Dedifferentiated amniotic fluid mesenchymal stem cell (primary cell): ENCODE data around the gene KLHL22.
"Not testable (repeated sequence)": the region's sequence is repeated elsewhere in the genome, so short reads cannot be mapped to it uniquely, and the experiment has no call there.

Source experiments
- DNase-seq: peaks from one replicate; pipeline ENCODE4 v3.0.0-alpha.2; 2016; ENCODE audit errors: extremely low spot score

The KLHL22 gene

DNA sequence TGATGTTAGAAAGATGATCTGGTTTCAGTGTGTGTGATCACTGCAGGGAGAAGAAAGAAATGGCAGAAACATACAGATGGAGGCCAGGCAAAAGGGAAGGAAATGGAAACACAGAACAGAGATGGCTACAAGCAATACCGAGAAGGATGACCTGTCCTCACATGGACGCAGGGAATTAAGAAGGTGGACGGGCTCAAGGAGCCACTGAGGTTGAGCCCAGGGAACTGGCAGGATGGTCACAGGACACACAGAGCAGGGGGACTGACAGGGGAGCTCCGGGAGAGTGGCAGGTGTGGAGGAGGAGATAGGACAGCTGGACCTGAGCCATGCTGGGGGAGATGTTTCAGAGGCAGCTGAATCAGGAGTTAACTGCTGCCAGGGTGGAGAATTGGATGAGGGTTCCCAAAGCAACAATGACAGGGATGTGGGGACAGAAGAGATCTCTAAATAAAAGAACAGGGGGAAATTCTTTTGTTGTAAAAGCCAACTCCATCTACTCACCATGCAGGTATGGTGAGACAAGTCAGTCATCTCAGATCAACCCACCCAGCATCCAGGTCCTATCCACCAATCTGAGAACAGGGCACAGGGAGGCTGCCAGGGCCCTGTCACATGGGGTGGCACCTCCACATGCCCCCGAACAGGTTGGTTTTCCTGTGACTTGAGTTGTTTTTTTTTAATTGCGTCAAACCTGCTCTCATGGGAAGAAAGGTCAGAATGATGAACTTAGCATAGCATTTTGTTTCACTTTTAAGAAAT lies 26.3 kb downstream of the KLHL22 start:
- DNase-seq = no peak

DNA sequence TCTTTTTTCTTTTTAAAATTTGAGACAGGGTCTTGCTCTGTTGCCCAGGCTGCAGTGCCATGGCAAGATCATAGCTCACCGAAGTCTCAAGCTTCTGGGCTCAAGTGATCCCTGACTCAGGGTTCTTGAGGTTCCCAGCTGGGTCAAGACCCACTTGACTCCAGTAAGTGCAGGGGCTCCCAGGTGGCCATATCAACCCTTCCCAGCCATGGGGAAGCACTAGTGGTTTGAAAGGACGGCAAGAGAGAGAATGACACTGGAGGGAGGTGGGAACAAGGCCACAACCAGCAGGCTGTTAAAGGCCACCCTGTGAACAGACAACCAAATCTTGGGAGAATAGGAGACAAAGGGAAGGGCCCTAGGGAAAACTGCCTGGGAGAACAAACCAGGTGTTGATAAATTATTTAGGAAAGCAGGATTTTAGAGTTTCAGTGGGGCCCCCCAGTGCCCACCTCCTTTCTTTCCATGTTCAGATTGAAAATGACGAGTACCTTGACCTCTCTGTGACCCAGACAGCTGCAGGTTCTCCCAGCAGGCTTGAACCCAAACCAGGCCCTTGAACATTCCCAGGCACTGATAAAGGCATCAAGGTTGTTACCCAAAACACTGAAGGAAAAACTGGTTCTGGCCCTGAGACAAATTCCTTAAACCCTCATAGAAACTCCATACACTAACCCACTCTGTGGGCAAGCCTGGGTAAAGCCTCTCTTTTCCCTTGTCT lies 28.8 kb downstream of the KLHL22 start:
- no peak for DNase-seq

DNA sequence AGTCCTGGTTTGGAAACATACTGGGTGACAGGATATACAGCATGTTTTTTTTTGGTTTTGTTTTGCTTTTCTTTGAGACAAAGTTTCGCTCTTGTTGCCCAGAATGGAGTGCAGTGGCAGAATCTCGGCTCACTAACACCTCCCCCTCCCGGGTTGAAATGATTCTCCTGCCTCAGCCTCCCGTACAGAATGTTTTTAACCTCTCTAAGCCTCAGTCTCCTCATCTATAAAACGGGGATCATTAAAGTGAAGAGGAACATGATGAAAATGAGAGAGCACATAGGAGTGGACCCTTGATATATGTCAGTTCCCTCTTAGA lies 29.9 kb downstream of the KLHL22 start:
- no peak for DNase-seq

DNA sequence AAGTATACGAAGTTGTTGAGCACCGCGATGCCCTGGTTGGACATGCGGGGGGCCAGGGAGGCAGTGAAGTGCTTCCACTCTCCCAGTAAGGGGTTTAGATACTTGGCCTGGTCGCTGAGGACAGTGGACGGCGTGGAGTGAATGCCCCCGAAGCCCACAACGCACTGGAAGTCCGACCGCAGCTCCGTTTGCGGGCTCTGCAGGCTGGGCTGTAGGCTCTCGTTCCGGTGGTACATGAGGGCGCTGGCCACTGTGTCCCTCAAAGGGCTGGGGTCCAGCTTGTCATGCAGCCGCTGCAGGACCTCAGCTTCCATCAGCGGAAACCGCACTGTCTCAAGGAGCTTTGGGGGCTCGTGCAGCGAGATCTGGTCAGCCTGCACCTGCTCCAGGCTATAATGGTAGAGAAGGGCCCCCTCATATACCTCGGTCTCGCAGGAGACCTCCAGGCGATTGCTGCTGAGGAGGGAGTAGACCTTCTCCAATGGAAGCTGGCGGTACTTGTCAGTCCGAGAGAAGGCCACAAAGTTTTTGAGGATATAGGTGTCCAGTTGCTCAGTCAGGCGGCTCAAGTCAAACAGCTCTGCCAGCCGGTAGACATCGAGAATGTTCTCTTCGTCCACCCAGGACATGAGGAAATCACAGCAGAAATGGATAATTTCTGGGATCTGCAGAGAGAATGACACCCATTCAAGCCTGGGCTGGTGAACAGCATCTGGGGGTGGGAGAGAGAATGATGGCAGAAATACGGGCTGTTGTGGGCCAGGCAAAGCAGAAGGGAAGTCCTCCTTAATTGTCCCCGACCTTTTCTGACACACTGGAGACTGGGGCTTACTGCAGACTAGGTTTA lies 30.5 kb downstream of the KLHL22 start:
- no peak for DNase-seq

DNA sequence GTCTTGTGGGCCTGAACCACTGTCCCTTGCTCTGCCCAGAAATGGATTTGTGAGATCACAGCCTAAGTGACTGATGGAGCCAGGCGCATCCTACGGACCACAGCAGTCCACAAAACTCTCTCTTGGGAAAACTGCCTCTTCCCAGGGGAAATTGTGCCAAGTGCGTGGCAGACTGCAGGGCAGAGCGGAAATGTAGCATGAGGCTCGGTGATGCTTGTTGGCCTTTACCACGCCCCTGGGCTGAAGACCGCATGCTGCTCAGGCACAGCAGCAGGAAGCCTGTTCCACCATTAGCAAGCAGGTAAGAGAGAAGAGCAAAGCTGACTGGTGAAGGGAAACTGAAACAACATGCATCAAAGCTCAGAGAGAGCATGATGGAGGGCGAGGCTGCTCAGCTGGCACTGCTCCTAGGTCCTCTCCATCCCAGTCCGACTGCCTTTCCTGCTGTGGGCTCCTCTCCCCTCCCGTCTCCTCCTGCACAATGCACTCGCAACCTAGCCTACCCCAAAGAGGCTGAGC lies 31.4 kb downstream of the KLHL22 start:
- DNase-seq = no peak

DNA sequence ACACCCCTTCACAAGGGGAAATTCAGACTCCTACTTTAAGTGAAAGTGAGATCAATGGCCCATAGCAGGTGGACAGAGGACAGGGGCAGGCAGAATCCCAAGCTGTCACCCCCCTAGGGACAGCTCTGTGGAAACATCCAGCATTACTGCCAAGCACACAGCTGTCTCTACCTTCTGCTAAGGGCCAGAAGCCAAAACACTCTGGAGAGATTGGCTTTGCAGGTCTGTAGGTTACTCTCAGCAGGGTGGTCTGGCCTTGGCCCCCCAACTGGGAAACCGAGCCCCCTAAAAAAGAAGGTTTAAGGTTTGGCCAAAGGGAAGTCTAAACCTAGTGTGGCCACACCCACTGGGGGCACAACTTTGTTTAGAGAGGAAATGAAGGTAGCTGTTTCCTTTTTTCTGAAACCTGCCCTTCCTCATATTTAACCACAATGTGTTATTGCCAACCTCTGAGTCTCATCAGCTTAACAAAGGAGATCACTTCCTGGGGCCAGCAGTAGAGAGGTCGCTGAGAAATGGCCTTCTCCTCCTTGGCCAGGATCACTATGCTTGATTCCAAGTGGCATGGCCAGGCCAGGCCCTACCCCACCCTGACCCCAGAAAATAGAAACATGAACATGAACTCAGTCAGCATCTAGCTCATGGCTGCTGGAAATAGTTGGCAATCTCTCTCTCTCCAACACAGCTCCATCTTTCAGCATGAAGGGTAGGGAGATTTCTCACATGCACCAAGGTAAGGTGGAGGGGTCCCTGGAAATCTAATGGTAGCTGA lies 32.1 kb downstream of the KLHL22 start:
- no peak for DNase-seq

DNA sequence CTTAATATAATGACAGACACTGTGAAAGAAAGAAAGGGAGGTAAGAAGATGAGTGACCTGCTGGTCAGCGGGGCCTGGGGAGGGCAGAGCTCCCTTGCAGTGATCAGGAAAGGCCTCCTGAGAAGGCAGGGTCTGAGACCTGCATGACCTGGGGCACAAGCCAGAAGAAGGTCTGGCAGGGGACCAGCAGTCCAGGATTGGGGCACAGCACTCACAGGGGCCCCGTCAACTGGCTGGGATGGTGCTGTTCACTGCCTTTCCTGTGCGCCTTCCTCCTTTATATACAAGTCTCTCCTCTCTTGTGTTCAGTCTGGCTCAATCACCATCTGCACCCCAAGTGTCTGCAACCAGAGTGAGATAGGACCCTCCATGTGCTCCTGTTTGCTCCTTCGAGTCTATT lies 35.7 kb downstream of the KLHL22 start:
- DNase-seq = no peak

DNA sequence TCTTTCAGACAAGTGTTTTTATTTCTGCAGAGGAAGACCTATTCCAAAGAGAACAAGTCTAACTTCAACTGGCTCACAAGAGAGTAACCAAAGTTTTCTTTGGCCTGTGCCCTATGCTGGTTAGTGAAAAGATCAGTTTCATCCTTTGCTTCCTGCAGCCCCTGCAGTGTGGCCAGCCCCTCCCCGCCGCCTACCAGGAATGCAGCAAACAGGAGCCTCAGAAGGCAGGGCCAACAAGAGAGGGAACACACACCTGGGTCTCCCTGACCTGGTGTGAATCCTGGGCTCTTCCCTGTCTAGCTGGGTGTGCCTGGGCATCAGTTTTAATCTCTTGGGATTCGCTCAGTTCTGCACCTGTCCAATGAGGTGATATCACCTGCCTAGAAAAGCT lies 36.4 kb downstream of the KLHL22 start:
- no peak for DNase-seq

DNA sequence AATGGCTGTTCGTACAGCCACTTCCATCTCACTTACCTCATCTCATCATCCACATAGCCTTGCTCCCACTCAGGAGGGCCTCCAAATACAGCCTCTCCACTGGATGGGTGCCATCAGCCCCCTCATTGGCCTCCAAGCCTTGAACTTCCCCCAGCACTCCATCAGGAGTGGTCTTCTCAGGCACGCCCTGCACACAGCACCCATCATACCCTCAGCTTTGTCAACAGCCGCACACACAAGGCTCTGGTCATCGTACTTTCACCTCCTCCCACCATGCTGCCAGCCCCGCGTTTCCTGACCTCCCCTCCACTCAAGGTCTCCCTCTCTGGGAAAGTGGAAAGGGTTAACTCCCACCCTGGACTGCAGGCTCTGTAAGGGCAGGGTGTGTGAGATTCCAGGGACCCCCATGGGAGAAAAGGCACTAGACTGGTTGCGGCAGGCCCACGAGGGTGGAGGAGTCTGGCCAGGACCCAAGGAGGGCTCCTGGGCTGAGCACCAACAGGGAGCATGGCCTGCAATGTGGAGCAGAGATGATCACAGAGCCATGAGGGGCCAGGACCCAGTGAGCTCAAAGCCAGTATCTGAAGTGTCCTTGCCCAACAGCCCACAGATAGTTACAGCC lies 37.0 kb downstream of the KLHL22 start:
- no peak for DNase-seq

DNA sequence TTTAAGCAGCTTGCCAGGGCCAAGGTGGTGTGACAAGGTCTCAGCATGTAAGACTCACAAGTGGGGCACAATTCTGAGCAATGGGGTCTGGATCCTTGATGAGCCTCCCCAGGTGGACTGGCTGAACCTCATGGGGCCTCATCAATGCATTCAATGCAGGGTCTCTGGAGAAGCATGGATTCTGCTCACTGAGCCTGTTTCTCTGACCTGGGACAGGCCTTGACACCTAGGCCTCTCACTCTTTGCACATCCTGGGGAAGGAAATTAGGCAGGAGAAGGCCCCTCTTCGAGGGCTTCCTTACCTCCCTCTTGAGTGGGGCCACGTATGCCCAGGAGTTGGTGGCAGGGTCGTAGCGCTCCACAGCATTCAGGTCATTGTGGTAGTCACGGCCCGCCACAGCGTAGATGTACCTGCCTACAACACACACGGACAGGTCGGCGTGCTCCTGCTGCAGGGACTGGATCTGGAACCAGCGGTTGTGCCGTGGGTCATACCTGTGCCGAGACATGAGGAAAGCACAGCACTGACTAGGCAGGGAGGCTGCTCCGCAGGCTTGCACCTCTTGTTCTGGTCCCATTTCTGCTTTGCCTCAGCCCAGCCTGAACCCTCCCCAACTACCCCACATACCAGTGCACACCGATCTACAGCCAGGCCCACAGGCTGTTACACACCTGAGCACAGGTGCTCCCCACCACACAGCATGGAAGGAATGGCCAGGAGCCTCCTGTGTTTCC lies 37.9 kb downstream of the KLHL22 start:
- DNase-seq = no peak

DNA sequence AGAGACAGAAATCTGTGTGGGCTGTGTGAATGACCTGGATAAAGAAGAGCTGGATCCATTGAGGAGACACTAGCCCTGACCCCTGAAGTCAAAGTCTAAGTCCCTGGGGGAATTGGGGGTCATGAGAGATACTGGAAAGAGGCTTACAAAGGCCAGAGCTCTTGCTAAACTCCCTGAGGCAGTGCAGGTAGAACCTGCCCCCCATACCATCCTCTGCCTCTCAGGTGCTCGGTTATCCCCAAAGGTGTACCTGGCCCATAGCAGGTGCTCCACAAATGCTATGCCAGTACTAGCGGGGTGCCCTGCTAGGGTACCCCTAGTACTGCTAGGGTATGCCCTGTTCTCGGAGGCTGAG lies 38.9 kb downstream of the KLHL22 start:
- DNase-seq = no peak

DNA sequence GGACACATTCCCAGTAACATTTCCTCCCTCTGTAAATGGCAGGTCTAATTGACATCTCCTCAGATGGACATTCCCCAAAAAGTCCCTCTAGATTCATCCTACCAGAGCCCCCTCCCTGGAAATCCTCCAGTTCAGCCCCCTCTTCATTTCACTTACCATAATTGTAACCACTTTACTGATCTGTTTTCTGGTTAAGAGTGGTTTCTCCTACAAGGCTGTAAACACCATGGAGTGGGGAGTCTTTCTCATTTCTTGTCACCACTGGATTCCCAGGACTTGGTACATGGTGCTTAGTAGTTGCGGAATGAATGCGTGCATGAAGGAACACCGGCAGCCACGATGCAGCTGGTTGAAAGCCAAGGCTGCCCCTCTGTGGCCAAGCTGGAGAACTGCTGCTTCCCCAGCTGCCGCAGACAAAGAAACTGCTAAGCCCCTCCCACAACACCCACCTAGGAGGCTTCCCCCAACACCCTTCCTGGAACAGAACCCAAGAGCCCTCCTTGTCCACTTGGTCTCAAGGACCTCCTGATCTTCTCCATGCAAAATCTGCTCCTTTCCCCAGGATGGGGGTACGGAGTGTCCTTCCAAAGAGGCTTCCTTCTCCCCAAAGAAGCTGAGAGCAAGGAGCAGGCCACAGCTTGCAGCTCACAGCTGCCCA lies 39.4 kb downstream of the KLHL22 start:
- peak; percentile 72 for DNase-seq

DNA sequence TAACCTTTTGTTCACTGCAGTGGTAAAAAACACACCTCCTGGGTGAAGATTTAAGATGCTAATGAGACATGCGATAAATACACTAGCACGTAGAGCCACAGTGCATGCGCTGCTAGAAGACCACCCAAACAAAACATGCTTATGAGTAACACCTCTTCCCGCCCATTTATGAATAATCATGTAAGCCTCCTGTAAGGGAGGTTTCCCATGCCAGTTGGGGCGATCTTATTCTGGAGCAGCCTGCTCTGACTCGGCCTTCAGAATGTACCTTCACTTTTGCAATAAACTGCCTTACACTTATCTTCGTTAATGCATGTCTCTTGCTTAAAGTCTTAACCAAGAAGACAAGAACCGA lies 39.9 kb downstream of the KLHL22 start:
- DNase-seq = no peak

DNA sequence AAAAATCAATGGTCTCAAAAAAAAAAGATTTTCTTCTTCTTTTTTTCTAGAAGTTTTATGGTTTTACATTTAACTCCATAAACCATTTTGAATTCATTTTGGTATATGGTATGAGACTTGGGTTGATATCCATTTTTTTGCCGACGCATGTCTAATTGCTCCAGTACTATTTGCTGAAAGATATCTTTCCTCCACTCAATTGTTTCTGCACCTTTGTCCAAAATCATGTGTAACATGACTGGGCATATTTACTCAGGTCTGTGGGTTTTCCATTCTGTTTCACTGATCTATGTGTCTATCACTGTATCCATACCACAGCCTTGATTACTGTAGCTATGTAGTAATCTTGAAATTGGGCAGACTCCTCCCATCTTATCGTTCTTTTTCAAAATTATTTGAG lies 42.4 kb downstream of the KLHL22 start:
- DNase-seq = no peak

DNA sequence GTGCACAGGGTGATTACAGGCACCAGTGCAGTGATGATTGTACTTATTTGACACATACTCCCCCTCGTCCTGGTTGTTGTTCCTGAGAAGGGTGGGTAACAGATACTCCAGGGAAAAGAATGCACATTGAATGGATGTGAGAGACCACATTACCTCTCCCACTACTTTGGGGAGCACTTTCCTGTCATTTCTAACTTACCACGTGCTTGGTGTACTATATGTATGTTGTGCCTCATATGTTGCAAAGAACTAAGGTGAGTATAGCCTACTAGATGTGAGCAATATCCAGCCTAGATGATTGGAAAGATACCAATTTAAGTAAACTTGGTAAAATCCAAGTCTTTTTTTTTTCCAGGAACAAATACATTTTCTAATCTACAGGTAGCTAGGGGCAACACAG lies 43.7 kb downstream of the KLHL22 start:
- DNase-seq = no peak

DNA sequence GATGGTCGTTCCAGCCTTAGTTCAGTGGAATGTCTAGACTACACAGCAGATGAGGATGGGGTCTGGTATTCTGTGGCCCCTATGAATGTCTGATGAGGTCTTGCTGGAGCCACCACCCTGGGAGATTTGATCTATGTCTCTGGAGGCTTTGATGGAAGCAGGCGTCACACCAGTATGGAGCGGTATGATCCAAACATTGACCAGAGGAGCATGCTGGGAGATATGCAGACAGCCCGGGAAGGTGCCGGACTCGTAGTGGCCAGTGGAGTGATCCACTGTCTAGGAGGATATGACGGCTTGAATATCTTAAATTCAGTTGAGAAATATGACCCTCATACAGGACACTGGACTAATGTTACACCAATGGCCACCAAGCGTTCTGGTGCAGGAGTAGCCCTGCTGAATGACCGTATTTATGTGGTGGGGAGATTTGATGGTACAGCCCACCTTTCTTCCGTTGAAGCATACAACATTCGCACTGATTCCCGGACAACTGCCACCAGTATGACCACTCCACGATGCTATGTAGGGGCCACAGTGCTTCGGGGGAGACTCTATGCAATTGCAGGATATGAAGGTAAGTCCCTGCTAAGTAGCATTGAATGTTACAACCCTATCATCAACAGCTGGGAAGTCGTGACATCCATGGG lies 44.3 kb downstream of the KLHL22 start:
- DNase-seq = not testable (repeated sequence)

DNA sequence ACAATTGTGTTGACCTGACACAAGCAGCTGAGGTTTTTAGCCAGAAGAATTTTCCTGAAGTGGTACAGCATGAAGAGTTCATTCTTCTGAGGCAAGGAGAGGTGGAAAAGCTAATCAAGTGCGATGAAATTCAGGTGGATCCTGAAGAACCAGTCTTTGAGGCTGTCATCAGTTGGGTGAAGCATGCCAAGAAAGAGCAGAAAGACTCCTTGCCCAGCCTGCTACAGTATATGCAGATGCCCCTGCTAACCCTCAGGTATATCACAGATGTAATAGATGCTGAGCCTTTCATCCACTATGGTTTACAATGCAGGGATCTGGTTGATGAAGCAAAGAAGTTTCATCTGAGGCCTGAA lies 45.1 kb downstream of the KLHL22 start:
- DNase-seq = no peak

DNA sequence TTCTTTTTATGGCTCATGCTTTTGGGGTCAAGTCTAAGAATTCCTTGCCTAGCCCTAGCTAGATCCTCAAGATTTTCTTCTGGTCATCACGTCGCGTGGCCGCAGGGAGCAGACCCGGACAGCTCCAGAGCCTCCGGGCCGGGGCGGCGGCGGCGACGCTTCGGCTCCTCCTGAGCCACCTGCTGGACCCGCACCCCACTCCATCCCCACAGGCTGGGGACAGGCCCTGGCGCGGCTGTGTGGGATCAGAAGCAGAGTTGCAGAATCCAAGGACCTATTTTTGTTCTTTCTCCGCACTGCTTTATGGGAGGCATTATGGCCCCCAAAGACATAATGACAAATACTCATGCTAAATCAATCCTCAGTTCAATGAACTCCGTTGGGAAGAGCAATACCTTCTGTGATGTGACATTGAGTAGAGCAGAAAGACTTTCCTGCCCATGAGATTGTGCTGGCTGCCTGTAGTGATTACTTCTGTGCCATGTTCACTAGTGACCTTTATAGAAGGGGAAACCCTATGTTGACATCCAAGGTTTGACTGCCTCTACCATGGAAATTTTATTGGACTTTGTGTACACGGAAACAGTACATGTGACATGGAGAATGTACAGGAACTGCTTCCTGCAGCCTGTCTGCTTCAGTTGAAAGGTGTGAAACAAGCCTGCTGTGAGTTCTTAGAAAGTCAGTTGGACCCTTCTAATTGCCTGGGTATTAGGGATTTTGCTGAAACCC lies 45.6 kb downstream of the KLHL22 start:
- DNase-seq = no peak

DNA sequence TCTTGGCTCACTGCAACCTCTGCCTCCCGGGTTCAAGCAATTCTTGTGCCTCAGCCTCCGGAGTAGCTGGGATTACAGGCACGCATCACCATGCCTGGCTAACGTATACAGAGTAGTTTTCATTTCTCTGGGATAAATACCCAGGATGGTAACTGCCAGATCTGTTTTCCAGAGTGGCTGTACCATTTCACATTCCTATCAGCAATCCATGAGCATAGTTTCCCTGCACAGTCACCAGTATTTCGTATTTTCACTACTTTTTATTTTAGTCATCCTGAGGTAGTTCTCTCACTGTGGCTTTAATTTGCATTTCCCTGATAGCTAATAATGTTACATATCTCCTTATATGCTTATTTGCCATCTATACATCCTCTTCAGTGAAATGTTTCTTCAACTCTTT lies 47.0 kb downstream of the KLHL22 start:
- DNase-seq = no peak
